Lung (tissue), 12 donors: ENCODE measurements around the gene ALDH7A1. TPM values are rescaled to one million over a fixed set of nuclear protein-coding genes. Genes with fewer than 3 reads are reported as not detected.

Experiments
- ATAC-seq: fragments of 200-7000 bp; cut with Tn5 transposase; one replicate; pipeline ENCODE4 v1.9.1; 2020; ENCODE audit warnings: moderate number of reproducible peaks; ENCODE audit not compliant: insufficient read depth, low FRiP score
- DNase-seq, 3 donors: peaks; one replicate each; pipeline ENCODE4 v3.0.0-alpha.2; 2013 to 2017
- H3K27ac ChIP-seq, 2 donors: one replicate each; pipeline ENCODE4 v1.5.1; 2013; ENCODE audit warnings: mild to moderate bottlenecking in 2 of 2, moderate library complexity in 2 of 2, control low read depth in 1 of 2, inconsistent platforms in 1 of 2, low read depth in 1 of 2, low read length in 1 of 2
- H3K27me3 ChIP-seq, 3 donors: one replicate each; pipeline ENCODE4 v1.5.1; 2013; ENCODE audit warnings: low read length in 2 of 3; ENCODE audit not compliant: control insufficient read depth in 3 of 3, insufficient read depth in 3 of 3
- H3K36me3 ChIP-seq, 4 donors: one replicate each; pipeline ENCODE4 v1.5.1; 2013; ENCODE audit warnings: low read length in 4 of 4, mild to moderate bottlenecking in 1 of 4, moderate library complexity in 1 of 4; ENCODE audit not compliant: control insufficient read depth in 4 of 4, insufficient read depth in 4 of 4
- H3K4me1 ChIP-seq, 5 donors: one replicate each; pipeline ENCODE4 v1.5.1; 2013; ENCODE audit warnings: low read length in 5 of 5, mild to moderate bottlenecking in 2 of 5, moderate library complexity in 1 of 5; ENCODE audit not compliant: control insufficient read depth in 5 of 5, insufficient read depth in 5 of 5
- H3K4me3 ChIP-seq: one replicate; pipeline ENCODE4 v1.5.1; 2013; ENCODE audit warnings: mild to moderate bottlenecking, control low read depth, moderate library complexity
- H3K9ac ChIP-seq, 2 donors: one replicate each; pipeline ENCODE4 v1.5.1; 2013; ENCODE audit warnings: low read length in 2 of 2, control low read depth in 1 of 2; ENCODE audit not compliant: insufficient read depth in 1 of 2
- H3K9me3 ChIP-seq, 4 donors: one replicate each; pipeline ENCODE4 v1.5.1; 2013; ENCODE audit warnings: low read length in 3 of 4, mild to moderate bottlenecking in 1 of 4, moderate library complexity in 1 of 4; ENCODE audit not compliant: control insufficient read depth in 4 of 4, insufficient read depth in 3 of 4
- WGBS, 2 donors: extraction: QIAGEN DNeasy Blood & Tissue Kit; methylation state at CpG; one replicate each; pipeline ENCODE4 v1.1.7; 2013; 5-methylcytosine and 5-hydroxymethylcytosine counted together
- polyA plus RNA-seq, 2 donors: library from polyadenylated mRNA; stranded (reverse); fragments of 200-250 nt; gene quantifications; one replicate each; pipeline ENCODE4 v1.2.1, GENCODE V29; 2013
- total RNA-seq, 2 donors: library from RNA; depleted of rRNA in 1 of 2; stranded (reverse); fragments of >200 nt in 1 of 2; gene quantifications; one replicate each; pipeline ENCODE4 v1.2.1, GENCODE V29; 2014 to 2021
- TF ChIP-seq, protein P1 (sequence below): IDR thresholded peaks from 2 replicates; pipeline ENCODE4 v1.5.1; 2012; ENCODE audit warnings: mild to moderate bottlenecking; ENCODE audit errors: control extremely low read depth, extremely low read depth
- donor health status: control.
- donor health status: control.
- donor health status: Bipolar disorder and iron deficiency.
- donor health status: healthy.
- donor health status: DM: yes; HTN: yes; CAD: no.

Gene ALDH7A1
- total and polyA plus RNA-seq, 4 donors: 17.4 to 66.0 (median 38.1) TPM

GRCh38 chr5:126587551-126588390, 7.2 kb downstream of the ALDH7A1 start:
- Histone ChIP-seq H3K9me3 (no peaks in the 10 kb centered on the region), H3K36me3 (peaks cover 3 to 18% (median 10%) of the 10 kb centered on the region in 4 donors), H3K4me1 (peaks cover 0 to 4% (median 2%) of the 10 kb centered on the region in 5 donors), H3K9ac (no peak overlapping the region), H3K27ac (no peak overlapping the region), H3K4me3 (no peak overlapping the region), H3K27me3 (no peaks in the 10 kb centered on the region)
- WGBS, 2 donors: 90 to 94% methylated on average over 9 of the region's 9 CpGs
- DNase-seq (no peak), ATAC-seq (no peak)
- TF ChIP-seq, protein P1, sequence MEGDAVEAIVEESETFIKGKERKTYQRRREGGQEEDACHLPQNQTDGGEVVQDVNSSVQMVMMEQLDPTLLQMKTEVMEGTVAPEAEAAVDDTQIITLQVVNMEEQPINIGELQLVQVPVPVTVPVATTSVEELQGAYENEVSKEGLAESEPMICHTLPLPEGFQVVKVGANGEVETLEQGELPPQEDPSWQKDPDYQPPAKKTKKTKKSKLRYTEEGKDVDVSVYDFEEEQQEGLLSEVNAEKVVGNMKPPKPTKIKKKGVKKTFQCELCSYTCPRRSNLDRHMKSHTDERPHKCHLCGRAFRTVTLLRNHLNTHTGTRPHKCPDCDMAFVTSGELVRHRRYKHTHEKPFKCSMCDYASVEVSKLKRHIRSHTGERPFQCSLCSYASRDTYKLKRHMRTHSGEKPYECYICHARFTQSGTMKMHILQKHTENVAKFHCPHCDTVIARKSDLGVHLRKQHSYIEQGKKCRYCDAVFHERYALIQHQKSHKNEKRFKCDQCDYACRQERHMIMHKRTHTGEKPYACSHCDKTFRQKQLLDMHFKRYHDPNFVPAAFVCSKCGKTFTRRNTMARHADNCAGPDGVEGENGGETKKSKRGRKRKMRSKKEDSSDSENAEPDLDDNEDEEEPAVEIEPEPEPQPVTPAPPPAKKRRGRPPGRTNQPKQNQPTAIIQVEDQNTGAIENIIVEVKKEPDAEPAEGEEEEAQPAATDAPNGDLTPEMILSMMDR: no peak

GRCh38 chr5:126583761-126584160, 11.3 kb downstream of the ALDH7A1 start:
- no peak for DNase-seq
- TF ChIP-seq, protein P1: no peak
- WGBS, 2 donors: 97% methylated on average over 3 of the region's 3 CpGs

DNA sequence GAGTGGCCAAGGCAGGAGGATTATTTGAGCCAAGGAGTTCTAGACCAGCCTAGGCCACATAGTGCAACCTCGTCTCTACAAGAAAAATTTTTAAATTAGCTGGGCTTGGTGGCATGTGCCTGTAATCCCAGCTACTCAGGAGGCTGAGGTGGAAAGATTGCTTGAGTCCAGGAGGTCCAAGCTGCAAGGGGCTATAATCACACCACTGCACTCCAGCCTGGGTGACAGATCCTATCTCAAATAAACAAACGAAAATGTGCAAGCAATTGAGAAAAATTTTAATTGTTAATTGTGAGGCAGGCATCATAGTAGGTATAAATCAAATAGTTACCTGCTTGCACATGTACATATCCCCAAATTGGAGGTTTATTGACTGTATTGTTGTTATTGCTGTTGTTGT, 15.3 kb downstream of the ALDH7A1 start:
- Histone ChIP-seq H3K4me1 (no peaks in the 10 kb centered on the region), H3K36me3 (peaks cover 14 to 24% (median 21%) of the 10 kb centered on the region in 4 donors), H3K27me3 (no peaks in the 10 kb centered on the region), H3K9ac (no peak overlapping the region), H3K9me3 (no peaks in the 10 kb centered on the region), H3K27ac (no peak overlapping the region), H3K4me3 (no peak overlapping the region)
- TF ChIP-seq, protein P1: no peak
- DNase-seq (no peak), ATAC-seq (no peak)
- 88 to 96% methylated on average over 2 of the region's 2 CpGs for WGBS, 2 donors

More at GRCh38 chr5:126583761-126584160, 11.3 kb downstream of the ALDH7A1 start:
- no peak overlapping the region for H3K9ac ChIP-seq
- peaks cover 11 to 25% (median 15%) of the 10 kb centered on the region in 4 donors for H3K36me3 ChIP-seq
- H3K27me3 ChIP-seq: no peaks in the 10 kb centered on the region
- no peak overlapping the region for H3K27ac ChIP-seq
- ATAC-seq: no peak
- H3K9me3 ChIP-seq: no peaks in the 10 kb centered on the region
- H3K4me1 ChIP-seq: peaks cover 0 to 3% (median 0%) of the 10 kb centered on the region in 5 donors
- no peak overlapping the region for H3K4me3 ChIP-seq
